ENCODE measurements around the gene SNX2. TPM values are rescaled to one million over a fixed set of nuclear protein-coding genes. Genes with fewer than 3 reads are reported as not detected.
A peak's percentile ranks its signal among the peaks of the same experiment; 100 is the strongest.

Gene SNX2, protein sequence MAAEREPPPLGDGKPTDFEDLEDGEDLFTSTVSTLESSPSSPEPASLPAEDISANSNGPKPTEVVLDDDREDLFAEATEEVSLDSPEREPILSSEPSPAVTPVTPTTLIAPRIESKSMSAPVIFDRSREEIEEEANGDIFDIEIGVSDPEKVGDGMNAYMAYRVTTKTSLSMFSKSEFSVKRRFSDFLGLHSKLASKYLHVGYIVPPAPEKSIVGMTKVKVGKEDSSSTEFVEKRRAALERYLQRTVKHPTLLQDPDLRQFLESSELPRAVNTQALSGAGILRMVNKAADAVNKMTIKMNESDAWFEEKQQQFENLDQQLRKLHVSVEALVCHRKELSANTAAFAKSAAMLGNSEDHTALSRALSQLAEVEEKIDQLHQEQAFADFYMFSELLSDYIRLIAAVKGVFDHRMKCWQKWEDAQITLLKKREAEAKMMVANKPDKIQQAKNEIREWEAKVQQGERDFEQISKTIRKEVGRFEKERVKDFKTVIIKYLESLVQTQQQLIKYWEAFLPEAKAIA
- total RNA-seq: 30.5 and 35.0 TPM in 2 replicates

DNA sequence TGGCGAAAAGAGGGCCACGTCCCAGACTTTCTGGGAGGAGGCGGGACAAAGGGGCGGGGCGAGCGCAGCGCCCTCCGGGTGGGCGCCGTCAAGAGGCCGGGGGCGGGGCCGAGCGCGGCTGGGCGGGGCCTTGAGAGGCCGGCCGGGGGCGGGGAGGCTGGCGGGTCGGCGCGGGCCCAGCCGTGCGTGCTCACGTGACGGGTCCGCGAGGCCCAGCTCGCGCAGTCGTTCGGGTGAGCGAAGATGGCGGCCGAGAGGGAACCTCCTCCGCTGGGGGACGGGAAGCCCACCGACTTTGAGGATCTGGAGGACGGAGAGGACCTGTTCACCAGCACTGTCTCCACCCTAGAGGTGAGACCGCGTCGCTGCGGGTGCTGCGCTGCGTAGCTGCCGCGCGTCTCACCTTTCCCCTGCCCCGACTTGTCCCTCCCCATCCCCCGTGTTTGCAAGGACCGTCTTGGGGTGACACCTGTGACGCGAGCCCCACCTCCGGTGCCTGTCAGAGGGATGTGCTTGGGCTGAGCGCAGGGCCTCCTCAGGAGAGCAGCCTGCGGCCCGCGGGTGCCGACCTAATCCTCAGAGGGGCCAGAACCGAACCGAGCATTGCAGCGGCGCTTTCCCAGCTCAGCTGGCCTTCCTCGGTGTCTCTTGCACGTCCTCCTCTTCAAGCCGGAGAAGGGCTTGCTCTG lies at the start of gene SNX2:
Gene SNX2, plus strand, starts transcription at position 220 of the 689 bp plus-strand sequence. Its CDS starts 24 bp downstream, at position 244.
- intact Hi-C loops (cut with micrococcal nuclease): loop anchor here (1.0 to 10.0 kb wide), 4 partner anchors 70 to 813 kb away; partner anchors contain the start of genes CEP120, CSNK1G3, SNX24 and SRFBP1
- DNase-seq (ENCODE audit: low spot score): peak; percentile 79
- Mint-ChIP-seq H3K27ac (peak within 1 kb of the TSS; percentile 82), H3K27me3 (ENCODE audit: insufficient read depth) (peaks cover 4% of the 10 kb centered on the region), H3K4me1 (ENCODE audit: low read depth) (peaks cover 32% of the 10 kb centered on the region), H3K9me3 (no peaks in the 10 kb centered on the region), H3K36me3 (ENCODE audit: low read depth) (peaks cover under 1% of the 10 kb centered on the region), H3K4me3 (peak within 1 kb of the TSS; percentile 95)

DNA sequence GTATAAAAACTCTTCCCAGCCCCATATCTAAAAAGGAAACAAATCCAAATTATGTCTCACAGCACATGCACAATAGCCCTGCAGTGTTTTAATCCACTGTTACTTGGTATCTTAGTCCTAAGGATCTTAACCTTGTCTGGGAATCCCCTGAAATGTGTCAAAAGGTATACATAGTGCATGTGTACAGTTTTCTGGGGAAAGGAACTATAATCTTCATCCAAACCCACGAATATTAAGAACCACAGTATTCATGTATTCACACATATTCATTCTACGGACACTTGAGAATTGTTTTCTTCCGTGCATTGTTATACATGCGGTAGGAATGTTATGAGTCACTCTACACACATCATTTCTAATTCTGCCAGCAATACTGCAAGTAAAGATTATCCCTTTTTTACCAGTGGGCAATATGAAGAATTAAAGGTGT lies 47.8 kb upstream of the SNX2 start:
- DNase-seq (ENCODE audit: low spot score): no peak
- no peaks in the 10 kb centered on the region for H3K9me3 Mint-ChIP-seq

DNA sequence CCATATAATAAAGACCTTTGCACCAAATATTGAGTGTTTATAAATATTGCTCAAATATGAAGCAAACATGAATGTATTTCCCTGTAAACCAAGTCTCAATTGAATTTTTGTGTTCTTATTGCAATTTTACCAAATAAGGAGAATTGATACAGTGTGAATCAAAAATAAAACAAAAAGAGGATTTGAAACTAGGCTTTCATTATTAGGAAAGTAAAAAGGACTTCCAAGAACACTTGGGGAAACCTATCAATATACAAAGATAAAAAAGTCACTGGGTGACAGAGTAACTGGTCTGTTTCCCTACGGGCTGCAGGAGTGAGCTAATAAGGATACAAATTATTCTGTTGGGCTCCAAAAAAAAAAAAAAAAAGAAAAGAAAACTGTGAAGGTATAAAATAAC lies 44.8 kb upstream of the SNX2 start:
- H3K36me3 Mint-ChIP-seq (ENCODE audit: low read depth): no peaks in the 10 kb centered on the region
- H3K27me3 Mint-ChIP-seq (ENCODE audit: insufficient read depth): peaks cover 2% of the 10 kb centered on the region
- H3K9me3 Mint-ChIP-seq: no peaks in the 10 kb centered on the region
- no peaks in the 10 kb centered on the region for H3K4me1 Mint-ChIP-seq (ENCODE audit: low read depth)
- intact Hi-C loops (cut with micrococcal nuclease): no loop called here
- DNase-seq (ENCODE audit: low spot score): no peak
- H3K27ac Mint-ChIP-seq: no peak overlapping the region
- H3K4me3 Mint-ChIP-seq: no peak overlapping the region

More for the DNA sequence above, 47.8 kb upstream of the SNX2 start:
- intact Hi-C loops (cut with micrococcal nuclease): no loop called here
- Mint-ChIP-seq H3K4me1 (ENCODE audit: low read depth) (peaks cover 5% of the 10 kb centered on the region), H3K27ac (no peak overlapping the region), H3K36me3 (ENCODE audit: low read depth) (no peaks in the 10 kb centered on the region), H3K27me3 (ENCODE audit: insufficient read depth) (peaks cover 4% of the 10 kb centered on the region), H3K4me3 (no peak overlapping the region)

DNA sequence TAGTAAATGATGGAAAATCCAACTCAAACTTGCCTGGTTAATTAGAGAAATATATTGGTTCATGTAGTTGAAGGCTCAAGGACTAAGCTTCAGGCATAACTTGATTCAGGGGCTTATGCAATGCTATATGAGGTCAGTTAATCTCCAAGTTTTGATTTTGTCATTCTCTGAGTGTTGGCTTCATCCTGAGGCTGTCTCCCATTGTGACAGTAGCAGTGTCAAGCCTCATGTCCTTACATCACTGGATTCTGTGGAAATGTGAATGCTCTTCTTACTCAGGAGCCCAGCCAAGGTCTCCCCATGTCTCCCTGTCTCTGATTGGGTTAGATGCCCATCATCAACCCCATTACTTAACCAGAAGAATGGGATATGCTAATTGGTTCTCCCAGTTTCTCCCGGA lies 44.4 kb upstream of the SNX2 start:
- H3K36me3 Mint-ChIP-seq (ENCODE audit: low read depth): no peaks in the 10 kb centered on the region
- H3K27ac Mint-ChIP-seq: no peak overlapping the region
- H3K4me1 Mint-ChIP-seq (ENCODE audit: low read depth): no peaks in the 10 kb centered on the region
- H3K27me3 Mint-ChIP-seq (ENCODE audit: insufficient read depth): peaks cover 5% of the 10 kb centered on the region
- DNase-seq (ENCODE audit: low spot score): no peak
- intact Hi-C loops (cut with micrococcal nuclease): no loop called here
- no peaks in the 10 kb centered on the region for H3K9me3 Mint-ChIP-seq
- no peak overlapping the region for H3K4me3 Mint-ChIP-seq

DNA sequence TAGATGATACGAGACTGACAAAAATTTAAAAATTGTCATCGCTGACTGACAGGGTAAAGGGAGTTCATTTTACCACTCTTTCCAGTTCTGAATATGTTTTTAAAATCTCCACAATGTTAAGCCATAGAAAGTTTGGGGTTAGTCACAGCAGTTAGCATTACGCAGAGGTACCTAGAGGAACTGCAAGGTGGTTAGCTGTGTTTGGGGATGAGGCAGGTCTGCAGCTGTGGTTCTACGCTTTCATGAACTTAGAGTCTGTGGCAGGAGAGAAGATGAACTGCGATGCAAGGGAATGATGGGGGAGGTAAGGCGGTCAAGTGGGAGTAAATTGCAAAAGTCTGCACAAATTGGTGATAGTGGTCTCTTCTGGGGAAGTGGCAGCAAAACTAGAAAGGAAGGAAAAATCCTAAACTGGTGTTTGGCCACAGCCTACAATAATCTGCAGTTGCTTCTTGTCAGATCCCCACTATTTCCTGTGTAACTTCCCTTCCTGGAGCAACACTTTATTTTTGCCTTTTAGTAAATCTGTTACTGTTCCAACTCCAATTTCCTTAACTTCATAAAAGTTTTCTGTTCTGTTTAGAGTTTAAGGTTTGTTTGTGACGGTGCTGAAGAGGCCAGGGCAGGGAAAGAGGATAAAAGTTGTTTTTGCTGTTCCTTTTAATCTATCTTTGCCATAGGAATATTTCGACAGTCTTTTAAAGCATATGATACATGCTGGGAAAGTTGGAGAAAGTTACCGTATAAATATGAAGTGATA lies 38.6 kb upstream of the SNX2 start:
- no peak overlapping the region for H3K4me3 Mint-ChIP-seq
- DNase-seq (ENCODE audit: low spot score): no peak
- intact Hi-C loops (cut with micrococcal nuclease): no loop called here
- no peaks in the 10 kb centered on the region for H3K9me3 Mint-ChIP-seq
- no peaks in the 10 kb centered on the region for H3K4me1 Mint-ChIP-seq (ENCODE audit: low read depth)
- no peaks in the 10 kb centered on the region for H3K36me3 Mint-ChIP-seq (ENCODE audit: low read depth)
- H3K27ac Mint-ChIP-seq: no peak overlapping the region
- peaks cover 6% of the 10 kb centered on the region for H3K27me3 Mint-ChIP-seq (ENCODE audit: insufficient read depth)

DNA sequence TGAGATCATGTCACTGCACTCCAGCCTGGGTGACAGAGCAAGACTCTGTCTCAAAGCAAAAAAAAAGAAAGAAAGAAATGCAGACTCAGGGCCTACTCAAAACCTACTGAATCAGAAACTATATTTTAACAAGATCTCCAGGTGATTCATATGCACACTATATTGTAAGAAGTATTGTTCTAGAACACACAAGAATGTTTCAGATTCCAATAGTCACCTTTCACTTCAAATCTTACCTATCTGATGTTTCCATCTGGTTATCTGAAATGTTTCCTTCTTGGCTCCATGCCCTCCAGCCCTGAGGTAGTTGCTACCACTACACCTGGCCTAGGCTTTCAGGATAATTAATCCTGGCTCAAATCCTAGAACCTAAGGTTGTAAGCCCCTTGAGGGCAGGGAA lies 36.8 kb upstream of the SNX2 start:
- no peaks in the 10 kb centered on the region for H3K36me3 Mint-ChIP-seq (ENCODE audit: low read depth)
- H3K4me3 Mint-ChIP-seq: no peak overlapping the region
- DNase-seq (ENCODE audit: low spot score): no peak
- peaks cover 9% of the 10 kb centered on the region for H3K27me3 Mint-ChIP-seq (ENCODE audit: insufficient read depth)
- no peaks in the 10 kb centered on the region for H3K4me1 Mint-ChIP-seq (ENCODE audit: low read depth)
- intact Hi-C loops (cut with micrococcal nuclease): no loop called here
- no peaks in the 10 kb centered on the region for H3K9me3 Mint-ChIP-seq
- H3K27ac Mint-ChIP-seq: no peak overlapping the region

DNA sequence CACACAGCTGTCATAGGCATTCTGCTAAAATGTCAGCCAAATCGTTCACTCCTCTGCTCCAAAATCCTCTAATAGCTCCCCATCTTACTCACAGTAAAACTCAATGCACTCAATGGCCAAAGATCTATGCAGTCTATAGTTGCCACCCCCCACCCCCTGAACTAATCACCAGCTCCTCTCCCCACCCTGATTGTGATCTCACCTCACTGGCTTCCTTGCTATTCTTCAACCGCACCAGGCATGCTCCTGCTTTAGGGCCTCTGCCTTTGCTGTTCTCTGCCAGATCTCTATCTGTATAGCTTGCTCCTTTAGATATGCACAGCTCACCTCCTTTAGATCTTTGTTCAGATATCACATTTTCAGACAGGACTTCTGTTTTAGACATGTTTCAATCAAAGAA lies 33.2 kb upstream of the SNX2 start:
- intact Hi-C loops (cut with micrococcal nuclease): no loop called here
- no peaks in the 10 kb centered on the region for H3K36me3 Mint-ChIP-seq (ENCODE audit: low read depth)
- no peak overlapping the region for H3K27ac Mint-ChIP-seq
- H3K4me1 Mint-ChIP-seq (ENCODE audit: low read depth): no peaks in the 10 kb centered on the region
- H3K4me3 Mint-ChIP-seq: no peak overlapping the region
- H3K9me3 Mint-ChIP-seq: no peaks in the 10 kb centered on the region
- peaks cover 5% of the 10 kb centered on the region for H3K27me3 Mint-ChIP-seq (ENCODE audit: insufficient read depth)
- no peak for DNase-seq (ENCODE audit: low spot score)

DNA sequence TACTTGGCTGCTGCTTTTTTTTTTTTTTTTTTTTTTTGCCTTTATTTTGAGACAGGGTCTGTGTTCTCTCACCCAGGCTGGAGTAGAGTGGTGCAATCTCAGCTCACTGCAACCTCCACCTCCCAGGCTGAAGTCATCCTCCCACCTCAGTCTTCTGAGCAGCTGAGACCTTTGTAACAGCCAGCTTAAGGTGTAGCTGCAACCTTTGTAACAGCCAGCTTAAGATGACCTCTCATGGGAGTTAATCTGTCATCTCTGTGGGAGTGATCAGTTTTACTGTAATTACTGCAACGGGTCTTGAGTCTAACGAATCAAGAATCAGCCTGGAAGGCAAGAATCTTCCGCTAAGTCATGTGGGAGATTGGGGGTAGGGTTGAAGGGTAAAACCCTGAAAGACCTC lies 31.6 kb upstream of the SNX2 start:
- H3K4me3 Mint-ChIP-seq: no peak overlapping the region
- H3K27me3 Mint-ChIP-seq (ENCODE audit: insufficient read depth): peaks cover 7% of the 10 kb centered on the region
- no peak overlapping the region for H3K27ac Mint-ChIP-seq
- H3K36me3 Mint-ChIP-seq (ENCODE audit: low read depth): no peaks in the 10 kb centered on the region
- no peaks in the 10 kb centered on the region for H3K4me1 Mint-ChIP-seq (ENCODE audit: low read depth)
- H3K9me3 Mint-ChIP-seq: no peaks in the 10 kb centered on the region
- intact Hi-C loops (cut with micrococcal nuclease): no loop called here
- no peak for DNase-seq (ENCODE audit: low spot score)

DNA sequence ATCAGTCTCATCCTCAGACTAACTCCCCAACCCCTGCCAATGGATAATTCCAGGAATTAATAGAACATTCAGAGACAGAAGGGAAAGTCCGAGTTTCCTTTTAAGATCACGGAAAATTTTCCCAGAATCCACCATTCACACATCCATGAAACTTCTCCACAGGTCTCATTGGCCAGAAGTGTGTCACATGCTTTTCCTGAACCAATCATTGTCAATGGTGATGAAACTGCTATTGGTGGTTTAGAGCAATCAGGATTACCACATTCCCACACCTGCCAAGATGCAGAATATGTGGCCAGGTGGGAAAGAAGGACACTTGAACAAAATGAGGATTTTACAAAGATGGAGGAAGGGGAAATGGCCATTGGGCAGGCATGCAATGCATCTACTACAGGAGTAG lies 29.3 kb upstream of the SNX2 start:
- Mint-ChIP-seq H3K36me3 (ENCODE audit: low read depth) (no peaks in the 10 kb centered on the region), H3K27me3 (ENCODE audit: insufficient read depth) (peaks cover 7% of the 10 kb centered on the region), H3K4me1 (ENCODE audit: low read depth) (no peaks in the 10 kb centered on the region), H3K27ac (no peak overlapping the region), H3K4me3 (no peak overlapping the region), H3K9me3 (no peaks in the 10 kb centered on the region)
- DNase-seq (ENCODE audit: low spot score): no peak
- intact Hi-C loops (cut with micrococcal nuclease): no loop called here

DNA sequence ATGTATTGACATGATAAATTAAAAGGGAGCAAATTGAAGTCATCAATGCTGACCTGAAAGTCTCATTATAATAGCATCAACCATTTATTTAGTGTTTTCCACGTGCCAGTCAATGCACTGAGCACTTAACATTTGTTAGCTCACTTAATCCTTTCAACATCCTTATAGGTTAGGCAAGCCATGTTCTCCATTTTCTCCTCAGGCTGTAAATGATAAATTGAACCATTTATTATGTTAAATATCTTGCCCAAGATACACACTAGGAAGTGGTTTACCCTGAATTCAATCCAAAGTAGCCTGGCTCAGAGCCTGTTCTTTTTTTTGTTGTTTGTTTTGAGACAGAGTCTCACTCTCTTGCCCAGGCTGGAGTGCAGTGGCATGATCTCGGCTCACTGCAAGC lies 25.0 kb upstream of the SNX2 start:
- Mint-ChIP-seq H3K36me3 (ENCODE audit: low read depth) (no peaks in the 10 kb centered on the region), H3K4me1 (ENCODE audit: low read depth) (no peaks in the 10 kb centered on the region), H3K9me3 (no peaks in the 10 kb centered on the region), H3K4me3 (no peak overlapping the region), H3K27ac (no peak overlapping the region), H3K27me3 (ENCODE audit: insufficient read depth) (peaks cover 5% of the 10 kb centered on the region)
- DNase-seq (ENCODE audit: low spot score): no peak
- intact Hi-C loops (cut with micrococcal nuclease): no loop called here

DNA sequence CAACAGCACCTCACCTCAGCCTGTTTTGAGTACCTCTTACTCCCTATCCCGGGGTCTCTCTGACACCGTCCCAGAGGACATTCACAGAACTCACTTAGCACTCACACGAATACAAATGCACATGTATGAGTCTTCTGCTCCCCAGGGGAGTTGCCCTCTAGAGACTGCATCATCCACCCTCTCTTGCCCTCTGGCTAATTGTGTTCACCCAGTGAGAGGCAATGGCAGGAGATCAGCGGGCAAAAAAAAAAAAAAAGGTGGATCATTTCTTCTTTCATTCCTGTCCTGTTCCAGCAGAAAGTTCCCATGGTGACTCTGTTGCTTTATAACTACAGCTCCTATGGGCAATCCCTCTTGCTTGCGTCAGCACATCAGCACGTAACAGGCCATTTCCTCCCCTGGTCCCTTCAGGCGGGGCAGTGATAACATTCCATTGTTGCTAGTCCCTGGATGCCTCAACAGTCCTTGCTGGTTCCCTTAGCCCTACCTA lies 23.5 kb upstream of the SNX2 start:
- no peak for DNase-seq (ENCODE audit: low spot score)
- no peak overlapping the region for H3K4me3 Mint-ChIP-seq
- H3K36me3 Mint-ChIP-seq (ENCODE audit: low read depth): no peaks in the 10 kb centered on the region
- peaks cover 3% of the 10 kb centered on the region for H3K27me3 Mint-ChIP-seq (ENCODE audit: insufficient read depth)
- intact Hi-C loops (cut with micrococcal nuclease): no loop called here
- H3K4me1 Mint-ChIP-seq (ENCODE audit: low read depth): peaks cover 10% of the 10 kb centered on the region
- H3K27ac Mint-ChIP-seq: no peak overlapping the region
- no peaks in the 10 kb centered on the region for H3K9me3 Mint-ChIP-seq

DNA sequence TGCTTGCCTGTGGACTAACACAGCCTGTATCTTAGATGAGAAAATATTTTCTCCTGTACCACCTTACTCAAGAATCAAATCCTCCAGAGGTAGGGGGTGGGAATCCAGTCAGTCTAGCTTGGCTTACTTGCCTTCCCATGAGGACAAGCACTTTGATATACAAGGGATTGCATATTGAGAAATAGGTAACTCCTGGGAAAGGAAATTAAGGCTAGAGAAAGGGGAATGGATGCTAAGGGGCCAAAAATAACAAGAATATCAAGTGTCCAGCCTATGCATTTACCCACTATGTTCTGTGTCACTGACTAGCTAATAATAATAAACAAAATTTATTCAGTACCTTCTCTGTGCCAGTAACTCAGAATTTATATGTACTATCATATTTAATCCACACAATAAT lies 21.4 kb upstream of the SNX2 start:
- no peaks in the 10 kb centered on the region for H3K9me3 Mint-ChIP-seq
- peaks cover 2% of the 10 kb centered on the region for H3K27me3 Mint-ChIP-seq (ENCODE audit: insufficient read depth)
- peaks cover 19% of the 10 kb centered on the region for H3K4me1 Mint-ChIP-seq (ENCODE audit: low read depth)
- H3K36me3 Mint-ChIP-seq (ENCODE audit: low read depth): no peaks in the 10 kb centered on the region
- H3K4me3 Mint-ChIP-seq: no peak overlapping the region
- intact Hi-C loops (cut with micrococcal nuclease): no loop called here
- DNase-seq (ENCODE audit: low spot score): no peak
- H3K27ac Mint-ChIP-seq: no peak overlapping the region

Data from activated T-helper 1 cell treated with anti-CD3 and anti-CD28 coated beads, Interleukin-12 subunit alpha, Interleukin-12 subunit beta, Interleukin-2, Interleukin-4 antibody, amounts not matched to agents 30 ng/mL and 10 ng/mL and 1 ng/mL, durations not matched to agents 14 hours and 24 hours and 36 hours (primary cell).